ENCODE measurements around the gene FKBP4. TPM values are rescaled to one million over a fixed set of nuclear protein-coding genes. Genes with fewer than 3 reads are reported as not detected.

FKBP4 gene
- total and polyA plus RNA-seq, 2 donors (not counting 1 experiment from before 2014, with no cell fraction given), result 19.3 to 56.7 TPM

GRCh38 chr12:2851931-2852330 lies 57.2 kb downstream of the FKBP4 start:
- ATAC-seq (ENCODE audit: low read depth), result no peak
- no peak for DNase-seq
- Histone ChIP-seq H3K79me2 (ENCODE audit: control insufficient read depth, insufficient read depth, low read length) (no peaks in the 10 kb centered on the region), H3K36me3 (replicated peaks in 1 of 2; ENCODE audit: control extremely low read depth in 1 of 2, control insufficient read depth in 1 of 2, extremely low read depth in 1 of 2, insufficient read depth in 2 of 2, low read length in 1 of 2) (peaks cover 0 to 5% of the 10 kb centered on the region in 2 experiments), H3K9me3 (ENCODE audit: control extremely low read depth in 1 of 3, control insufficient read depth in 2 of 3, insufficient read depth in 1 of 3, low read length in 2 of 3) (no peaks in the 10 kb centered on the region), H2AFZ (ENCODE audit: insufficient read depth, low read depth, low read length, poor library complexity, severe bottlenecking) (no peak overlapping the region), H3K9ac (ENCODE audit: low read length) (no peak overlapping the region), H3K4me3 (ENCODE audit: control extremely low read depth in 1 of 5, extremely low read depth in 1 of 5, insufficient read depth in 1 of 5, low read depth in 2 of 5, low read length in 4 of 5) (no peak overlapping the region), H4K20me1 (ENCODE audit: control insufficient read depth, insufficient read depth, low read length, poor library complexity, severe bottlenecking) (no peaks in the 10 kb centered on the region), H3K4me2 (replicated peaks; ENCODE audit: low read depth, low read length, poor library complexity, severe bottlenecking) (no peak overlapping the region), H3K4me1 (ENCODE audit: control insufficient read depth in 2 of 2, insufficient read depth in 2 of 2, low read length in 2 of 2) (no peaks in the 10 kb centered on the region), H3K27me3 (replicated peaks in 1 of 4; ENCODE audit: control extremely low read depth in 1 of 4, control insufficient read depth in 3 of 4, insufficient read depth in 4 of 4, low read length in 3 of 4) (no peaks in the 10 kb centered on the region), H3K27ac (ENCODE audit: low read length in 2 of 2) (no peak overlapping the region)
- TF ChIP-seq EZH2 (IDR thresholded peaks at IDR 0.05; ENCODE audit: borderline replicate concordance, insufficient read depth, low read depth, low read length, poor library complexity, severe bottlenecking), result no peak
- TF ChIP-seq CTCF (IDR thresholded peaks at IDR 0.05), result no peak
- Mint-ChIP-seq H3K9me3 (ENCODE audit: insufficient read depth) (no peaks in the 10 kb centered on the region), H3K27me3 (no peaks in the 10 kb centered on the region), H3K27ac (no peak overlapping the region), H3K4me1 (no peaks in the 10 kb centered on the region), H3K4me3 (no peak overlapping the region)
- intact Hi-C loops (cut with micrococcal nuclease), result loop anchor here (10.0 kb wide), 1 partner anchor 183 kb away; no protein-coding TSS in a partner anchor
- CTCF ChIA-PET, result no interaction called here
- WGBS (ENCODE audit: insufficient coverage), result no CpG with 5 or more reads among the region's 3 CpGs
- POLR2A ChIA-PET, result no interaction called here

- TF ChIP-seq EZH2 (IDR thresholded peaks at IDR 0.05; ENCODE audit: borderline replicate concordance, insufficient read depth, low read depth, low read length, poor library complexity, severe bottlenecking), result no peak
- TF ChIP-seq CTCF (IDR thresholded peaks at IDR 0.05), result peak; percentile 56
- Mint-ChIP-seq H3K27me3 (no peaks in the 10 kb centered on the region), H3K9me3 (ENCODE audit: insufficient read depth) (no peaks in the 10 kb centered on the region), H3K4me3 (no peak overlapping the region), H3K4me1 (no peaks in the 10 kb centered on the region), H3K27ac (no peak overlapping the region)
- no peaks in the 10 kb centered on the region for H4K20me1 ChIP-seq (ENCODE audit: control insufficient read depth, insufficient read depth, low read length, poor library complexity, severe bottlenecking)
- no peak overlapping the region for H3K27ac ChIP-seq (ENCODE audit: low read length in 2 of 2)
- no peaks in the 10 kb centered on the region for H3K9me3 ChIP-seq (ENCODE audit: control extremely low read depth in 1 of 3, control insufficient read depth in 2 of 3, insufficient read depth in 1 of 3, low read length in 2 of 3)
- no peaks in the 10 kb centered on the region for H3K79me2 ChIP-seq (ENCODE audit: control insufficient read depth, insufficient read depth, low read length)
- H3K4me3 ChIP-seq (ENCODE audit: control extremely low read depth in 1 of 5, extremely low read depth in 1 of 5, insufficient read depth in 1 of 5, low read depth in 2 of 5, low read length in 4 of 5), result no peak overlapping the region
- ChIA-PET POLR2A (no interaction called here), CTCF (interaction anchor here (1.0 to 3.8 kb wide), 5 partner anchors 9 to 188 kb away, joined by 3 to 22 read pairs (median 5); no protein-coding TSS in a partner anchor)
- intact Hi-C loops (cut with micrococcal nuclease), result loop anchor here (10.0 kb wide), 1 partner anchor 181 kb away; no protein-coding TSS in a partner anchor
- H3K27me3 ChIP-seq (replicated peaks in 1 of 4; ENCODE audit: control extremely low read depth in 1 of 4, control insufficient read depth in 3 of 4, insufficient read depth in 4 of 4, low read length in 3 of 4), result no peaks in the 10 kb centered on the region
- ATAC-seq (ENCODE audit: low read depth) (no peak), DNase-seq (peak; percentile 44)
- WGBS (ENCODE audit: insufficient coverage), result 30% methylated on average over 8 of the region's 11 CpGs
- peaks cover 0 to 10% of the 10 kb centered on the region in 2 experiments for H3K36me3 ChIP-seq (replicated peaks in 1 of 2; ENCODE audit: control extremely low read depth in 1 of 2, control insufficient read depth in 1 of 2, extremely low read depth in 1 of 2, insufficient read depth in 2 of 2, low read length in 1 of 2)
- no peaks in the 10 kb centered on the region for H3K4me1 ChIP-seq (ENCODE audit: control insufficient read depth in 2 of 2, insufficient read depth in 2 of 2, low read length in 2 of 2)
- no peak overlapping the region for H3K9ac ChIP-seq (ENCODE audit: low read length)
- no peak overlapping the region for H3K4me2 ChIP-seq (replicated peaks; ENCODE audit: low read depth, low read length, poor library complexity, severe bottlenecking)
- no peak overlapping the region for H2AFZ ChIP-seq (ENCODE audit: insufficient read depth, low read depth, low read length, poor library complexity, severe bottlenecking)
Observed at GRCh38 chr12:2853626-2854025, 58.9 kb downstream of the FKBP4 start.

Other genes with a start within 250 kb of the FKBP4 start
- gene ITFG2, start 17.7 kb downstream of the FKBP4 start, total RNA-seq, result 137 and 145 TPM in 2 replicates
- gene ITFG2, start 17.7 kb downstream of the FKBP4 start, polyA plus RNA-seq, result 73.0 and 88.2 TPM in 2 replicates
- not detected in 2 replicates for gene NRIP2, start 40.1 kb downstream of the FKBP4 start, total RNA-seq
- gene NRIP2, start 40.1 kb downstream of the FKBP4 start, polyA plus RNA-seq, result not detected in 2 replicates
- gene TEX52, start 62.1 kb downstream of the FKBP4 start, total RNA-seq, result not detected in 2 replicates
- gene TEX52, start 62.1 kb downstream of the FKBP4 start, polyA plus RNA-seq, result not detected in 2 replicates
- gene FOXM1, start 82.2 kb downstream of the FKBP4 start, total RNA-seq, result 0.51 and 0.84 TPM in 2 replicates
- 0.67 and 0.74 TPM in 2 replicates for gene FOXM1, start 82.2 kb downstream of the FKBP4 start, polyA plus RNA-seq
- 13.5 and 15.0 TPM in 2 replicates for gene RHNO1, start 82.3 kb downstream of the FKBP4 start, total RNA-seq
- gene RHNO1, start 82.3 kb downstream of the FKBP4 start, polyA plus RNA-seq, result 12.8 and 13.3 TPM in 2 replicates
- gene TULP3, start 95.9 kb downstream of the FKBP4 start, total RNA-seq, result 8.1 and 8.3 TPM in 2 replicates
- gene TULP3, start 95.9 kb downstream of the FKBP4 start, polyA plus RNA-seq, result 9.2 and 12.3 TPM in 2 replicates
- gene TEAD4, start 164.4 kb downstream of the FKBP4 start, total RNA-seq, result not detected in 2 replicates
- gene TEAD4, start 164.4 kb downstream of the FKBP4 start, polyA plus RNA-seq, result not detected in 2 replicates

All from B cell (primary cell).